Measurements from ENCODE around the gene EFNA3. TPM values are rescaled to one million over a fixed set of nuclear protein-coding genes. Genes with fewer than 3 reads are reported as not detected.

The EFNA3 gene
- total and polyA plus RNA-seq, 9 of the 15 experiments (the other 6 are each of a cell fraction or from before 2014, with no cell fraction given), result 0.59 to 7.9 (median 4.7) TPM

DNA sequence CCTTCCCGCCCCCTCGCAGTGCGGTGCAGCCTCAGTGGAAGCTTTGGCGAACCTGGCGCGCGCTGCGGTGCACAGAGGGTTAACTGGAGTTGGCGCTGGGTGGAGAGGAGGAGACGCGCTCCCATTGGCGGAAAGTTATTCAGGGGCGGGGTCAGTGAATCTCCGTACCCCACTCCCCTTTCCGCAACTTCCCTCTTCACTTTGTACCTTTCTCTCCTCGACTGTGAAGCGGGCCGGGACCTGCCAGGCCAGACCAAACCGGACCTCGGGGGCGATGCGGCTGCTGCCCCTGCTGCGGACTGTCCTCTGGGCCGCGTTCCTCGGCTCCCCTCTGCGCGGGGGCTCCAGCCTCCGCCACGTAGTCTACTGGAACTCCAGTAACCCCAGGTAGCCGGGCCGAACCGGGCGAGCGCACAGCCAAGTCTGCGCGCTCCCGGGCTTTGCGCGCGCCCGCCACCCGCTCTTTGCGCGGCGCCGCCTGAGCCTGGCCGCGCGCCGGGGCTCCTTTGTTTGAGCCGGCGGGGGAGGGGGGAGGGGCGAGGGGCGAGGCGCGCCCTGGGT lies 15.0 kb upstream of the EFNA3 start, which contains the start of gene EFNA4 (continued):
- TF ChIP-seq ZBTB5 (IDR thresholded peaks at IDR 0.05), result no peak
- peak; percentile 67 for TF ChIP-seq HMGN3 (IDR thresholded peaks at IDR 0.05; ENCODE audit: borderline replicate concordance, extremely low read depth, insufficient read length, low read depth, low read length)
- TF ChIP-seq MLLT1 (IDR thresholded peaks at IDR 0.05), result no peak
- TF ChIP-seq MYBL2 (IDR thresholded peaks at IDR 0.05; ENCODE audit: low read depth), result no peak
- TF ChIP-seq MYBL2 (CRISPR knock-in tag; IDR thresholded peaks at IDR 0.05; ENCODE audit: borderline replicate concordance), result no peak
- no peak for TF ChIP-seq THAP7 (CRISPR knock-in tag; IDR thresholded peaks at IDR 0.05)
- no peak for TF ChIP-seq CBFB (CRISPR knock-in tag; IDR thresholded peaks at IDR 0.05)
- TF ChIP-seq MAZ (CRISPR knock-in tag; conservative IDR thresholded peaks at IDR 0.05 in 1 of 2, IDR thresholded peaks at IDR 0.05 in 1 of 2), result peak in 1 of 2 experiments; percentile 70; a peak in 1 of 4 replicates
- no peak for TF ChIP-seq MTA1 (IDR thresholded peaks at IDR 0.05; ENCODE audit: borderline replicate concordance)
- no peak for TF ChIP-seq RBM25 (IDR thresholded peaks at IDR 0.05; ENCODE audit: low read depth, low read length, severe bottlenecking)
- TF ChIP-seq DMBX1 (CRISPR knock-in tag; IDR thresholded peaks at IDR 0.05; ENCODE audit: borderline replicate concordance), result peak; percentile 28; the same call in 1 of the 2 replicates
- TF ChIP-seq, protein P1, sequence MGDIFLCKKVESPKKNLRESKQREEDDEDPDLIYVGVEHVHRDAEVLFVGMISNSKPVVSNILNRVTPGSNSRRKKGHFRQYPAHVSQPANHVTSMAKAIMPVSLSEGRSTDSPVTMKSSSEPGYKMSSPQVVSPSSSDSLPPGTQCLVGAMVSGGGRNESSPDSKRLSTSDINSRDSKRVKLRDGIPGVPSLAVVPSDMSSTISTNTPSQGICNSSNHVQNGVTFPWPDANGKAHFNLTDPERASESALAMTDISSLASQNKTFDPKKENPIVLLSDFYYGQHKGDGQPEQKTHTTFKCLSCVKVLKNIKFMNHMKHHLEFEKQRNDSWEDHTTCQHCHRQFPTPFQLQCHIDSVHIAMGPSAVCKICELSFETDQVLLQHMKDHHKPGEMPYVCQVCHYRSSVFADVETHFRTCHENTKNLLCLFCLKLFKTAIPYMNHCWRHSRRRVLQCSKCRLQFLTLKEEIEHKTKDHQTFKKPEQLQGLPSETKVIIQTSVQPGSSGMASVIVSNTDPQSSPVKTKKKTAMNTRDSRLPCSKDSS (IDR thresholded peaks at IDR 0.05; ENCODE audit: low read depth, partially characterized antibody), result no peak
- no peak for TF ChIP-seq ZKSCAN1 (IDR thresholded peaks at IDR 0.05; ENCODE audit: low read depth, low read length)
- no peak for TF ChIP-seq ZNF77 (CRISPR knock-in tag; IDR thresholded peaks at IDR 0.05)
- no peak for TF ChIP-seq MITF (IDR thresholded peaks at IDR 0.05)
- TF ChIP-seq, protein P2, sequence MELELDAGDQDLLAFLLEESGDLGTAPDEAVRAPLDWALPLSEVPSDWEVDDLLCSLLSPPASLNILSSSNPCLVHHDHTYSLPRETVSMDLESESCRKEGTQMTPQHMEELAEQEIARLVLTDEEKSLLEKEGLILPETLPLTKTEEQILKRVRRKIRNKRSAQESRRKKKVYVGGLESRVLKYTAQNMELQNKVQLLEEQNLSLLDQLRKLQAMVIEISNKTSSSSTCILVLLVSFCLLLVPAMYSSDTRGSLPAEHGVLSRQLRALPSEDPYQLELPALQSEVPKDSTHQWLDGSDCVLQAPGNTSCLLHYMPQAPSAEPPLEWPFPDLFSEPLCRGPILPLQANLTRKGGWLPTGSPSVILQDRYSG (tag; conservative IDR thresholded peaks at IDR 0.05; ENCODE audit: low read depth), result peak; percentile 81
- no peak; the same call in 1 of the 2 replicates for TF ChIP-seq L3MBTL2 (IDR thresholded peaks at IDR 0.05)
- TF ChIP-seq ARHGAP35 (IDR thresholded peaks at IDR 0.05; ENCODE audit: partially characterized antibody), result no peak
- TF ChIP-seq KDM5B (IDR thresholded peaks at IDR 0.05; ENCODE audit: insufficient replicate concordance, low read depth, low read length), result peak; percentile 68
